Adrenal gland (tissue), 5 donors: Measurements from ENCODE around the gene CYP19A1.

ENCODE experiments used
- CTCF ChIP-seq, 6 experiments: fragments of 450-650 bp in 4 of 6; fragments of 200-600 bp in 2 of 6; sonication (generic) in 1 of 6; IDR thresholded peaks; 1 replicate in 5 of 6; 2 replicates in 1 of 6; pipeline versions ENCODE4 v1.5.1 to v1.8.0; 2016 to 2021; ENCODE audit warnings: antibody characterized with exemption in 6 of 6, mild to moderate bottlenecking in 2 of 6, moderate library complexity in 1 of 6
- POLR2A ChIP-seq, 2 donors: fragments of 450-650 bp; IDR thresholded peaks; one replicate each; pipeline ENCODE4 v1.6.1; 2017; ENCODE audit warnings: antibody characterized with exemption in 2 of 2, mild to moderate bottlenecking in 2 of 2, moderate library complexity in 1 of 2
- donor health status: DM: no; HTN: no; CAD: no.

DNA sequence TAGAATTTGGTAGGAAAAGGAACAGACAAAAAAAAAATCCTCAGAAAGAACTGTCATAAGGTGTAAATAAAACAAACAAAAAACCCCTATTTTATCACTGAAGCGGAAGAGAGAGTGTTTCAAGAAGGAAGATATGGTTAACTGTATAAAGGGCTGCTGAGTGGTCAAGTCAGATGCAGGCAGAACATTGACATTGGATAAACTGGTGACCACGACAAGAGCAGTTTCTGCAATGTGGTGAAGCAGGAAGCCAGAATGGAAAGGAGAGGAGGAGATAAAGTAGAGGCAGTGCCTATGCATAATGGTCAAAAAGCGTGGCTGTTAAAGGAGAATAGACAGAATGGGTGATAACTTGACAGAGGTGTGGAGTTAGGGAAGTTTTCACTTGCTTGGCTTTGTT is 75.3 kb downstream of the CYP19A1 start:
- TF ChIP-seq POLR2A (IDR thresholded peaks at IDR 0.05): no peak
- TF ChIP-seq CTCF (IDR thresholded peaks at IDR 0.05): no peak
